ENCODE results near the gene GSTM3. TPM values are rescaled to one million over a fixed set of nuclear protein-coding genes. Genes with fewer than 3 reads are reported as not detected.

The GSTM3 gene
- total and polyA plus RNA-seq, 2 of the 13 experiments (the other 11 are each of a cell fraction or from before 2014, with no cell fraction given), result 127 to 142 TPM

GRCh38 chr1:109750920-109751319 lies 10.1 kb upstream of the GSTM3 start:
- H2AFZ ChIP-seq (ENCODE audit: low read length), result no peak overlapping the region
- no peaks in the 10 kb centered on the region for H3K27me3 ChIP-seq (ENCODE audit: control insufficient read depth in 1 of 2, insufficient read depth in 2 of 2, low read length in 2 of 2)
- no peak overlapping the region for H3K4me3 ChIP-seq (replicated peaks in 1 of 3; ENCODE audit: insufficient read depth in 1 of 3, low read depth in 2 of 3, low read length in 3 of 3)
- no peaks in the 10 kb centered on the region for H3K79me2 ChIP-seq (ENCODE audit: insufficient read depth, low read length)
- ChIA-PET CTCF (ENCODE audit: low intra/inter-chr PET ratio, low total read pairs) (no interaction called here), POLR2A (interaction anchor here (0.8 to 1.8 kb wide), 2 partner anchors 13 to 18 kb away, joined by 3 to 10 read pairs; partner anchors contain the start of gene EPS8L3)
- no peak overlapping the region for H3K9ac ChIP-seq (ENCODE audit: insufficient read depth, low read depth, low read length)
- peak; percentile 30; the same call in 2 of the 3 replicates for ATAC-seq
- TF ChIP-seq SKIL (CRISPR knock-in tag; IDR thresholded peaks at IDR 0.05; ENCODE audit: borderline replicate concordance), result no peak
- TF ChIP-seq AHR (CRISPR knock-in tag; IDR thresholded peaks at IDR 0.05), result no peak
- TF ChIP-seq ZBTB38 (CRISPR knock-in tag; IDR thresholded peaks at IDR 0.05), result no peak
- TF ChIP-seq ZBTB43 (CRISPR knock-in tag; conservative IDR thresholded peaks at IDR 0.05), result no peak
- no peak for TF ChIP-seq EED (CRISPR knock-in tag; IDR thresholded peaks at IDR 0.05)
- TF ChIP-seq KAT2B (IDR thresholded peaks at IDR 0.05; ENCODE audit: borderline replicate concordance, low read depth, low read length), result no peak
- no peak for TF ChIP-seq ZNF121 (CRISPR knock-in tag; IDR thresholded peaks at IDR 0.05)
- H3K9me3 ChIP-seq (ENCODE audit: low read length), result no peaks in the 10 kb centered on the region
- no peak overlapping the region for H3K27ac ChIP-seq (ENCODE audit: extremely low read length, insufficient read depth, low read length)
- H3K4me2 ChIP-seq (ENCODE audit: low read depth, low read length), result no peak overlapping the region
- no peaks in the 10 kb centered on the region; the same call in 1 of the 2 replicates for H4K20me1 ChIP-seq (ENCODE audit: insufficient read depth, low read length)
- intact Hi-C loops (cut with micrococcal nuclease; ENCODE audit: unreplicated experiment) (no loop called here), in situ Hi-C loops (cut with HindIII; ENCODE audit: extremely low pct_ligation_motif_present, low pct_unique_long_range_greater_than_20kb) (no loop called here)
- no TSS peak for BruUV-seq (replicated peaks)
- no peak for FAIRE-seq
- 98% methylated on average over 6 of the region's 6 CpGs for WGBS (ENCODE audit: low lambda C conversion rate)
- no peak for DNase-seq (ENCODE audit: low spot score)
- H3K36me3 ChIP-seq (replicated peaks in 1 of 2; ENCODE audit: control insufficient read depth in 1 of 2, insufficient read depth in 2 of 2, low read length in 2 of 2), result peaks cover 4 to 11% of the 10 kb centered on the region in 2 experiments; a peak in 4 of 5 replicates
- no peaks in the 10 kb centered on the region for H3K4me1 ChIP-seq (ENCODE audit: insufficient read depth, low read length)

Measured in HepG2 (cell line).